ENCODE results near the gene SGMS2.

SGMS2 gene

DNA sequence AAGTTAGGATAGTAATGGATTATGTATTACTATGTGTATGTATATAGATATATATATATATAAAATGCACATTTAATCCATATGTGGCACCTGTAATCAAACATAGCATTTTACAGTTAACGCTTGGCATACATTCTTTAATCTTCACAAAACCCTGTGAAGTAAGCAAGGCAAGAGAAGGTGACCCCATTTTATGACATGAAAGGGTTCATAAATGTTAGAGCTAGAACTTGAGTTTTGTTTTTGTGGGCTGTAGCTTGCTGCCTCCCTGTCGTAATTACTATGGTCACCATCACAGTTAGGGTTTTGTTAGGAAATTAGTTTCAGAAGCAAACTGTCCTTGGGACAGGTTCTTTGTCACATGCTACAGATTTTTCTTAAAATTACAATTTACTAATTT, 92.8 kb downstream of the SGMS2 start (continued):
- no peak for TF ChIP-seq KLF10 (tag by site-specific recombination; IDR thresholded peaks at IDR 0.05)
- no peak for TF ChIP-seq ZNF112 (tag by site-specific recombination; IDR thresholded peaks at IDR 0.05)

DNA sequence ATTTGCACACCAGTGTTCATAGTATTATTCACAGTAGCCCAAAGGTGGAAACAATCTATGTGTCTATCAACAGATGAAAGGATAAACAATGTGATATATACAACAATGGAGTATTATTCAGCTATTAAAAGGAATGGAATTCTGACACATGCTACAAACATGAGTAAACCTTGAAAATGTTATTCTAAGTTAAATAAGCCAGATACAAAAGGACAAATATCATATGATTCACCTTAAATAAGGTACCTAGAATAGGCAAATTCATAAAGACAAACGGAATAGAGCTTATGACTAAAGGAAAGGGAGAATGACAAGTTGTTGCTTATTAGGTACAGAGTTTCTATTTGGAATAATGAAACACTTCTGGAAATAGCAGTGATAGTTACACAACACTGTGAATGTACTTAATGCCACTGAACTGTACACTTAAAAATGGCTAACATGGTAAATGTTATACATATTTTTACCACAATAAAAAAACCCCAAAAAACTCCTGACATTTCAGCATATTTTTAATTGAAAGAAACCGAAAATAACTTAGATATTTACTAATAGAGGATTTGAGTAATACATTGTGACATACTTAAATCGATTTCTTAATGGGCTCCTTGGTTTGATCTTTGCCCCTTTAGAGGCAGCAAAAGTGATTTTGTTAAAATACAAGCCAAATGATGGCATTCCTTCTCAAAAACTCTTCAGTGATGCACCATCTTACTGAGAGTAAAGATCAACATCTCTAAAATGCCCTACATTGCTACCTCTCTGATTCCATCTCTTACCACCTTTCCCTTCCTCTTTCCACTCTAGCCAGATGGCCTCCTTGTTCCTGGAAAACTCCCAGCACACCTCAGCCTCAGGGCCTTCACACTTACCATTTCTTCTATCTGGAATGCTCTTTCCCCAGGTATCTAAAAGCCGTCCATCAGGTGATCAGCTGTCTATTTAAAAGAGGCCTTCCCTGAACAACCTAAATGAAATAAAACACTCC, 98.0 kb downstream of the SGMS2 start:
- ChIA-PET POLR2A (no interaction called here), CTCF (interaction anchor here (1.0 to 1.4 kb wide), 2 partner anchors 9 to 10 kb away, joined by 3 read pairs; partner anchors contain the start of gene CYP2U1)
- TF ChIP-seq ZNF776 (tag by site-specific recombination; IDR thresholded peaks at IDR 0.05; ENCODE audit: borderline replicate concordance) (no peak), TCF7L2 (IDR thresholded peaks at IDR 0.05; ENCODE audit: borderline replicate concordance, low read depth, low read length) (no peak), ZNF23 (tag by site-specific recombination; IDR thresholded peaks at IDR 0.05; ENCODE audit: borderline replicate concordance) (no peak), FEZF1 (tag by site-specific recombination; IDR thresholded peaks at IDR 0.05) (no peak), ZNF76 (tag by site-specific recombination; IDR thresholded peaks at IDR 0.05; ENCODE audit: borderline replicate concordance, low read depth) (no peak), ZNF202 (tag by site-specific recombination; IDR thresholded peaks at IDR 0.05; ENCODE audit: borderline replicate concordance) (no peak), ZNF837 (tag by site-specific recombination; IDR thresholded peaks at IDR 0.05) (no peak), GLIS2 (tag by site-specific recombination; IDR thresholded peaks at IDR 0.05) (no peak), MEIS1 (CRISPR knock-in tag; IDR thresholded peaks at IDR 0.05; ENCODE audit: borderline replicate concordance) (no peak), PRDM1 (tag by site-specific recombination; IDR thresholded peaks at IDR 0.05) (no peak), ZNF132 (tag by site-specific recombination; IDR thresholded peaks at IDR 0.05; ENCODE audit: borderline replicate concordance) (no peak), IKZF3 (tag by site-specific recombination; IDR thresholded peaks at IDR 0.05) (no peak), SETDB1 (IDR thresholded peaks at IDR 0.05; ENCODE audit: insufficient read length, low read length) (no peak), ZEB2 (tag by site-specific recombination; IDR thresholded peaks at IDR 0.05) (no peak), ZSCAN16 (tag by site-specific recombination; IDR thresholded peaks at IDR 0.05) (no peak)
- TF ChIP-seq, protein P1, sequence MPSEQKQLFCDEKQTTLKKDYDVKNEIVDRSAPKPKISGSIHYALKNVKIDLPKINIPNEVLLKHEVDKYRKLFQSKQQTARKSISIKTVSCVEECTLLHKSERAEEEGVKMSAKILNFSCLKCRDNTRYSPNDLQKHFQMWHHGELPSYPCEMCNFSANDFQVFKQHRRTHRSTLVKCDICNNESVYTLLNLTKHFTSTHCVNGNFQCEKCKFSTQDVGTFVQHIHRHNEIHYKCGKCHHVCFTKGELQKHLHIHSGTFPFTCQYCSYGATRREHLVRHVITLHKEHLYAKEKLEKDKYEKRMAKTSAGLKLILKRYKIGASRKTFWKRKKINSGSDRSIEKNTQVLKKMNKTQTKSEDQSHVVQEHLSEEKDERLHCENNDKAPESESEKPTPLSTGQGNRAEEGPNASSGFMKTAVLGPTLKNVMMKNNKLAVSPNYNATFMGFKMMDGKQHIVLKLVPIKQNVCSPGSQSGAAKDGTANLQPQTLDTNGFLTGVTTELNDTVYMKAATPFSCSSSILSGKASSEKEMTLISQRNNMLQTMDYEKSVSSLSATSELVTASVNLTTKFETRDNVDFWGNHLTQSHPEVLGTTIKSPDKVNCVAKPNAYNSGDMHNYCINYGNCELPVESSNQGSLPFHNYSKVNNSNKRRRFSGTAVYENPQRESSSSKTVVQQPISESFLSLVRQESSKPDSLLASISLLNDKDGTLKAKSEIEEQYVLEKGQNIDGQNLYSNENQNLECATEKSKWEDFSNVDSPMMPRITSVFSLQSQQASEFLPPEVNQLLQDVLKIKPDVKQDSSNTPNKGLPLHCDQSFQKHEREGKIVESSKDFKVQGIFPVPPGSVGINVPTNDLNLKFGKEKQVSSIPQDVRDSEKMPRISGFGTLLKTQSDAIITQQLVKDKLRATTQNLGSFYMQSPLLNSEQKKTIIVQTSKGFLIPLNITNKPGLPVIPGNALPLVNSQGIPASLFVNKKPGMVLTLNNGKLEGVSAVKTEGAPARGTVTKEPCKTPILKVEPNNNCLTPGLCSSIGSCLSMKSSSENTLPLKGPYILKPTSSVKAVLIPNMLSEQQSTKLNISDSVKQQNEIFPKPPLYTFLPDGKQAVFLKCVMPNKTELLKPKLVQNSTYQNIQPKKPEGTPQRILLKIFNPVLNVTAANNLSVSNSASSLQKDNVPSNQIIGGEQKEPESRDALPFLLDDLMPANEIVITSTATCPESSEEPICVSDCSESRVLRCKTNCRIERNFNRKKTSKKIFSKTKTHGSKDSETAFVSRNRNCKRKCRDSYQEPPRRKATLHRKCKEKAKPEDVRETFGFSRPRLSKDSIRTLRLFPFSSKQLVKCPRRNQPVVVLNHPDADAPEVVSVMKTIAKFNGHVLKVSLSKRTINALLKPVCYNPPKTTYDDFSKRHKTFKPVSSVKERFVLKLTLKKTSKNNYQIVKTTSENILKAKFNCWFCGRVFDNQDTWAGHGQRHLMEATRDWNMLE (tag by site-specific recombination; conservative IDR thresholded peaks at IDR 0.05; ENCODE audit: low read depth), result no peak
- TF ChIP-seq, protein P2, sequence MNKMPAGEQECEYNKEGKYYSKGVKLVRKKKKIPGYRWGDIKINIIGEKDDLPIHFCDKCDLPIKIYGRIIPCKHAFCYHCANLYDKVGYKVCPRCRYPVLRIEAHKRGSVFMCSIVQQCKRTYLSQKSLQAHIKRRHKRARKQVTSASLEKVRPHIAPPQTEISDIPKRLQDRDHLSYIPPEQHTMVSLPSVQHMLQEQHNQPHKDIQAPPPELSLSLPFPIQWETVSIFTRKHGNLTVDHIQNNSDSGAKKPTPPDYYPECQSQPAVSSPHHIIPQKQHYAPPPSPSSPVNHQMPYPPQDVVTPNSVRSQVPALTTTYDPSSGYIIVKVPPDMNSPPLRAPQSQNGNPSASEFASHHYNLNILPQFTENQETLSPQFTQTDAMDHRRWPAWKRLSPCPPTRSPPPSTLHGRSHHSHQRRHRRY (tag by site-specific recombination; IDR thresholded peaks at IDR 0.05), result no peak
- TF ChIP-seq, protein P3, sequence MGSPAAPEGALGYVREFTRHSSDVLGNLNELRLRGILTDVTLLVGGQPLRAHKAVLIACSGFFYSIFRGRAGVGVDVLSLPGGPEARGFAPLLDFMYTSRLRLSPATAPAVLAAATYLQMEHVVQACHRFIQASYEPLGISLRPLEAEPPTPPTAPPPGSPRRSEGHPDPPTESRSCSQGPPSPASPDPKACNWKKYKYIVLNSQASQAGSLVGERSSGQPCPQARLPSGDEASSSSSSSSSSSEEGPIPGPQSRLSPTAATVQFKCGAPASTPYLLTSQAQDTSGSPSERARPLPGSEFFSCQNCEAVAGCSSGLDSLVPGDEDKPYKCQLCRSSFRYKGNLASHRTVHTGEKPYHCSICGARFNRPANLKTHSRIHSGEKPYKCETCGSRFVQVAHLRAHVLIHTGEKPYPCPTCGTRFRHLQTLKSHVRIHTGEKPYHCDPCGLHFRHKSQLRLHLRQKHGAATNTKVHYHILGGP (tag by site-specific recombination; IDR thresholded peaks at IDR 0.05), result no peak
- TF ChIP-seq, protein P4, sequence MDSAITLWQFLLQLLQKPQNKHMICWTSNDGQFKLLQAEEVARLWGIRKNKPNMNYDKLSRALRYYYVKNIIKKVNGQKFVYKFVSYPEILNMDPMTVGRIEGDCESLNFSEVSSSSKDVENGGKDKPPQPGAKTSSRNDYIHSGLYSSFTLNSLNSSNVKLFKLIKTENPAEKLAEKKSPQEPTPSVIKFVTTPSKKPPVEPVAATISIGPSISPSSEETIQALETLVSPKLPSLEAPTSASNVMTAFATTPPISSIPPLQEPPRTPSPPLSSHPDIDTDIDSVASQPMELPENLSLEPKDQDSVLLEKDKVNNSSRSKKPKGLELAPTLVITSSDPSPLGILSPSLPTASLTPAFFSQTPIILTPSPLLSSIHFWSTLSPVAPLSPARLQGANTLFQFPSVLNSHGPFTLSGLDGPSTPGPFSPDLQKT (IDR thresholded peaks at IDR 0.05; ENCODE audit: borderline replicate concordance, low read depth, low read length), result no peak
- H3K9me3 ChIP-seq (ENCODE audit: control insufficient read depth, insufficient read depth, low read depth, low read length), result no peaks in the 10 kb centered on the region
- H3K4me1 ChIP-seq (ENCODE audit: control insufficient read depth, insufficient read depth, low read length), result no peaks in the 10 kb centered on the region
- H3K27ac ChIP-seq (ENCODE audit: extremely low read depth, low read depth, low read length), result no peak overlapping the region
- H3K36me3 ChIP-seq (ENCODE audit: control insufficient read depth in 2 of 2, insufficient read depth in 1 of 2, low read length in 2 of 2), result no peaks in the 10 kb centered on the region
- no peak overlapping the region for H3K4me3 ChIP-seq (ENCODE audit: low read depth, low read length)

Measured in HEK293 (cell line).